SK-N-SH (cell line): ENCODE measurements around the gene GSTA1.

Experiments
- CHD2 ChIP-seq: fragments of 150-350 bp; IDR thresholded peaks from 2 replicates; pipeline ENCODE4 v1.6.1; 2018; ENCODE audit warnings: low read length; ENCODE audit not compliant: partially characterized antibody
- CTCF ChIP-seq: fragments of 200-600 bp; sonication (generic); IDR thresholded peaks from 2 replicates; pipeline ENCODE4 v1.6.1; 2017; ENCODE audit warnings: antibody characterized with exemption, mild to moderate bottlenecking, moderate library complexity
- EP300 ChIP-seq, 2 experiments: IDR thresholded peaks; 2 replicates each; pipeline versions ENCODE4 v1.4.0 to v1.6.1; 2012; ENCODE audit warnings: borderline replicate concordance in 1 of 2, low read depth in 1 of 2, low read length in 1 of 2
- EZH2phosphoT487 ChIP-seq: fragments of 200-600 bp; sonication (generic); IDR thresholded peaks from 2 replicates; pipeline ENCODE4 v1.6.1; 2017; ENCODE audit warnings: low read depth, mixed run types, mild to moderate bottlenecking, antibody characterized with exemption, moderate library complexity, borderline replicate concordance
- GABPA ChIP-seq: IDR thresholded peaks from 2 replicates; pipeline ENCODE4 v1.4.0; 2012; ENCODE audit warnings: low read depth, mild to moderate bottlenecking
- JUND ChIP-seq: IDR thresholded peaks from 2 replicates; pipeline ENCODE4 v1.4.0; 2012
- POLR2AphosphoS5 ChIP-seq: IDR thresholded peaks from 2 replicates; pipeline ENCODE4 v1.6.1; 2012; ENCODE audit warnings: low read depth, low read length
- RAD21 ChIP-seq: IDR thresholded peaks from 2 replicates; pipeline ENCODE4 v1.6.1; 2012; ENCODE audit warnings: mild to moderate bottlenecking, low read length
- REST ChIP-seq: IDR thresholded peaks from 2 replicates; pipeline ENCODE4 v1.6.1; 2012; ENCODE audit warnings: mild to moderate bottlenecking, low read depth, low read length, moderate library complexity
- SIN3A ChIP-seq: IDR thresholded peaks from 2 replicates; pipeline ENCODE4 v1.6.1; 2012; ENCODE audit warnings: low read depth, mild to moderate bottlenecking, low read length, moderate library complexity, borderline replicate concordance
- SMC3 ChIP-seq: IDR thresholded peaks from 2 replicates; pipeline ENCODE4 v1.6.1; 2012; ENCODE audit warnings: low read depth, low read length, improper control_type of control experiment
- TAF1 ChIP-seq: IDR thresholded peaks from 2 replicates; pipeline ENCODE4 v1.6.1; 2012; ENCODE audit warnings: low read depth, mild to moderate bottlenecking, low read length, moderate library complexity, borderline replicate concordance

GRCh38 chr6:52808660-52809059 lies 5.0 kb upstream of the GSTA1 start:
- TF ChIP-seq CTCF (no peak), JUND (no peak), RAD21 (no peak), GABPA (no peak), POLR2AphosphoS5 (no peak), TAF1 (no peak), SIN3A (no peak), REST (no peak), EZH2phosphoT487 (no peak), EP300 (IDR thresholded peaks at IDR 0.05; ENCODE audit: borderline replicate concordance in 1 of 2, low read depth in 1 of 2, low read length in 1 of 2) (no peak), CHD2 (no peak), SMC3 (no peak)
